Endothelial cell of umbilical vein (primary cell): ENCODE results near the gene SULF2. TPM values are rescaled to one million over a fixed set of nuclear protein-coding genes. Genes with fewer than 3 reads are reported as not detected.

Experiments used
- BruUV-seq: library from RNA; stranded (reverse); fragments of 400-500 nt; replicated peaks from 2 replicates; lab custom pipeline; 2021; lab: Mats Ljungman, UMichigan
- CTCF ChIA-PET: fragments of 300-600, 350-600 bp; sonication (Branson Sonifier 250); formaldehyde crosslinking; loops from one replicate; lab custom pipeline; 2021; ENCODE audit warnings: antibody characterized with exemption, inconsistent platforms; lab: Charles Lee
- POLR2A ChIA-PET: fragments of 300-600, 350-600 bp; sonication (Branson Sonifier 250); formaldehyde crosslinking; loops from one replicate; lab custom pipeline; 2021; ENCODE audit warnings: antibody characterized with exemption, inconsistent platforms; lab: Charles Lee
- DNase-seq: peaks from one replicate; pipeline ENCODE4 v3.0.0-alpha.2; 2011; ENCODE audit warnings: low read depth, low spot score
- FAIRE-seq: peaks from 2 replicates; lab custom pipeline; 2011; peaks lifted over from hg19 to GRCh38; lab: Jason Lieb, UNC
- H2AFZ ChIP-seq: 2 replicates; pipeline ENCODE4 v1.6.0; 2012; ENCODE audit warnings: low read depth, low read length, control low read depth, inconsistent platforms
- H3K27ac ChIP-seq: 2 replicates; pipeline ENCODE4 v1.5.1; 2011; ENCODE audit warnings: low read depth, mild to moderate bottlenecking, control low read depth, low read length, moderate library complexity; ENCODE audit not compliant: insufficient read depth
- H3K27me3 ChIP-seq, 2 experiments: 2 replicates each; pipeline versions ENCODE4 v1.6.0 to v1.6.1; 2011; ENCODE audit warnings: low read length in 2 of 2, mixed read lengths in 1 of 2; ENCODE audit not compliant: control insufficient read depth in 2 of 2, insufficient read depth in 2 of 2
- H3K36me3 ChIP-seq, 2 experiments: 2 replicates in 1 of 2; 3 replicates in 1 of 2; pipeline ENCODE4 v1.5.1; 2011; ENCODE audit warnings: low read length in 2 of 2, mild to moderate bottlenecking in 1 of 2, moderate library complexity in 1 of 2; ENCODE audit not compliant: control insufficient read depth in 2 of 2, insufficient read depth in 2 of 2; ENCODE audit errors: extremely low read depth in 1 of 2
- H3K4me1 ChIP-seq: 3 replicates; pipeline ENCODE4 v1.5.1; 2011; ENCODE audit warnings: mild to moderate bottlenecking, low read length; ENCODE audit not compliant: control insufficient read depth, insufficient read depth; ENCODE audit errors: extremely low read depth
- H3K4me2 ChIP-seq: 2 replicates; pipeline ENCODE4 v1.6.1; 2011; ENCODE audit warnings: low read length, control low read depth, mixed read lengths; ENCODE audit not compliant: insufficient read depth
- H3K4me3 ChIP-seq, 3 experiments: fragments of 200-600 bp in 1 of 3; sonication (generic), shearing (Covaris generic) in 1 of 3; replicated peaks in 1 of 3; 2 replicates each; pipeline ENCODE4 v1.5.1; 2011 to 2016; ENCODE audit warnings: control low read depth in 3 of 3, low read length in 3 of 3, mild to moderate bottlenecking in 2 of 3, inconsistent platforms in 1 of 3, low read depth in 1 of 3, moderate library complexity in 1 of 3; ENCODE audit not compliant: insufficient read depth in 1 of 3
- H3K79me2 ChIP-seq: 2 replicates; pipeline ENCODE4 v1.6.0; 2012; ENCODE audit warnings: low read length, inconsistent platforms; ENCODE audit not compliant: control insufficient read depth, insufficient read depth
- H3K9ac ChIP-seq: replicated peaks from 2 replicates; pipeline ENCODE3; 2011; ENCODE audit warnings: low read length, control low read depth; ENCODE audit not compliant: insufficient read depth; ENCODE audit errors: extremely low read depth
- H3K9me1 ChIP-seq: replicated peaks from 3 replicates; pipeline ENCODE4 v1.6.0; 2011; ENCODE audit warnings: mild to moderate bottlenecking, low read length; ENCODE audit not compliant: control insufficient read depth, insufficient read depth; ENCODE audit errors: extremely low read depth
- H3K9me3 ChIP-seq: replicated peaks from 2 replicates; pipeline ENCODE4 v1.5.1; 2012; ENCODE audit warnings: low read length, inconsistent platforms; ENCODE audit not compliant: control insufficient read depth, insufficient read depth
- H4K20me1 ChIP-seq: replicated peaks from 2 replicates; pipeline ENCODE3; 2011; ENCODE audit warnings: mild to moderate bottlenecking, low read length; ENCODE audit not compliant: control insufficient read depth, insufficient read depth; ENCODE audit errors: extremely low read depth
- EZH2 ChIP-seq: IDR thresholded peaks from 2 replicates; pipeline ENCODE4 v1.6.1; 2012; ENCODE audit warnings: borderline replicate concordance, low read depth, mild to moderate bottlenecking, moderate library complexity, low read length, inconsistent platforms; ENCODE audit not compliant: severe bottlenecking
- FOS ChIP-seq: IDR thresholded peaks from 2 replicates; pipeline ENCODE4 v1.6.1; 2011; ENCODE audit warnings: mild to moderate bottlenecking, low read length, moderate library complexity, borderline replicate concordance; ENCODE audit not compliant: insufficient read depth
- GATA2 ChIP-seq: IDR thresholded peaks from 2 replicates; pipeline ENCODE4 v1.7.0; 2011; ENCODE audit warnings: low read depth, mild to moderate bottlenecking, moderate library complexity, mixed read lengths, low read length; ENCODE audit not compliant: insufficient read length, insufficient read depth
- JUN ChIP-seq: IDR thresholded peaks from 2 replicates; pipeline ENCODE4 v1.6.1; 2011; ENCODE audit warnings: borderline replicate concordance, low read depth; ENCODE audit not compliant: insufficient read length, insufficient read depth
- MYC ChIP-seq: IDR thresholded peaks from one replicate; pipeline ENCODE4 v1.6.1; 2011; ENCODE audit warnings: mild to moderate bottlenecking, low read depth, low read length
- POLR2A ChIP-seq: IDR thresholded peaks from 2 replicates; pipeline ENCODE4 v1.6.1; 2012; ENCODE audit warnings: low read depth, mild to moderate bottlenecking, control low read depth, low read length
- POLR2AphosphoS5 ChIP-seq: IDR thresholded peaks from 2 replicates; pipeline ENCODE4 v1.6.1; 2012; ENCODE audit warnings: low read depth, mild to moderate bottlenecking, control low read depth, low read length, moderate library complexity; ENCODE audit not compliant: insufficient read depth
- dilution Hi-C: fragments of 300-500 bp; cut with MboI; formaldehyde crosslinking; loops from one replicate; pipeline ENCODE4 v1.15.0; 2019; ENCODE audit warnings: low sequenced_read_pairs; ENCODE audit not compliant: extremely low pct_ligation_motif_present
- intact Hi-C: fragments of 100-400 bp; cut with micrococcal nuclease; formaldehyde crosslinking; loops from one replicate; pipeline ENCODE4 v1.10.0; 2022
- polyA plus RNA-seq, 4 experiments: library from polyadenylated mRNA; depleted of rRNA in 3 of 4; stranded (reverse) in 3 of 4; unstranded in 1 of 4; fragments of >200 nt; gene quantifications; 2 replicates each; pipeline versions ENCODE4 v1.2.1 to v1.2.3, GENCODE V29; 2011 to 2012; ENCODE audit warnings: missing spikeins in 1 of 4
- total RNA-seq: library from RNA; stranded (reverse); gene quantifications from 2 replicates; pipeline ENCODE4 v1.2.3, GENCODE V29; 2021
- TF ChIP-seq, protein P1 (sequence below), 2 donors: IDR thresholded peaks; 1 replicate in 1 of 2; 2 replicates in 1 of 2; pipeline ENCODE4 v1.5.1; 2011; ENCODE audit warnings: low read length in 2 of 2, mild to moderate bottlenecking in 2 of 2, moderate library complexity in 2 of 2, control low read depth in 1 of 2, inconsistent platforms in 1 of 2, low read depth in 1 of 2; ENCODE audit not compliant: insufficient read depth in 1 of 2; ENCODE audit errors: extremely low read depth in 1 of 2
- TF ChIP-seq, protein P2 (sequence below): IDR thresholded peaks from 2 replicates; pipeline ENCODE4 v1.6.1; 2011; ENCODE audit not compliant: insufficient read depth, insufficient read length

The SULF2 gene
- total and polyA plus RNA-seq, 2 donors (not counting 3 experiments of a cell fraction or from before 2014, with no cell fraction given), result 58.5 to 160 TPM

GRCh38 chr20:47727909-47728361 is 57.3 kb downstream of the SULF2 start:
- no peak for FAIRE-seq

More at GRCh38 chr20:47727909-47728361, 57.3 kb downstream of the SULF2 start:
- H3K4me2 ChIP-seq, result no peak overlapping the region
- TF ChIP-seq, protein P1, sequence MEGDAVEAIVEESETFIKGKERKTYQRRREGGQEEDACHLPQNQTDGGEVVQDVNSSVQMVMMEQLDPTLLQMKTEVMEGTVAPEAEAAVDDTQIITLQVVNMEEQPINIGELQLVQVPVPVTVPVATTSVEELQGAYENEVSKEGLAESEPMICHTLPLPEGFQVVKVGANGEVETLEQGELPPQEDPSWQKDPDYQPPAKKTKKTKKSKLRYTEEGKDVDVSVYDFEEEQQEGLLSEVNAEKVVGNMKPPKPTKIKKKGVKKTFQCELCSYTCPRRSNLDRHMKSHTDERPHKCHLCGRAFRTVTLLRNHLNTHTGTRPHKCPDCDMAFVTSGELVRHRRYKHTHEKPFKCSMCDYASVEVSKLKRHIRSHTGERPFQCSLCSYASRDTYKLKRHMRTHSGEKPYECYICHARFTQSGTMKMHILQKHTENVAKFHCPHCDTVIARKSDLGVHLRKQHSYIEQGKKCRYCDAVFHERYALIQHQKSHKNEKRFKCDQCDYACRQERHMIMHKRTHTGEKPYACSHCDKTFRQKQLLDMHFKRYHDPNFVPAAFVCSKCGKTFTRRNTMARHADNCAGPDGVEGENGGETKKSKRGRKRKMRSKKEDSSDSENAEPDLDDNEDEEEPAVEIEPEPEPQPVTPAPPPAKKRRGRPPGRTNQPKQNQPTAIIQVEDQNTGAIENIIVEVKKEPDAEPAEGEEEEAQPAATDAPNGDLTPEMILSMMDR (IDR thresholded peaks at IDR 0.05; ENCODE audit: extremely low read depth in 1 of 2, insufficient read depth in 1 of 2, low read depth in 1 of 2, low read length in 2 of 2), result no peak
- TF ChIP-seq MYC (no peak), JUN (no peak), FOS (no peak), POLR2AphosphoS5 (no peak), POLR2A (no peak), GATA2 (no peak), EZH2 (no peak)
- TF ChIP-seq, protein P2, sequence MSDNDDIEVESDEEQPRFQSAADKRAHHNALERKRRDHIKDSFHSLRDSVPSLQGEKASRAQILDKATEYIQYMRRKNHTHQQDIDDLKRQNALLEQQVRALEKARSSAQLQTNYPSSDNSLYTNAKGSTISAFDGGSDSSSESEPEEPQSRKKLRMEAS, result no peak
- H3K4me3 ChIP-seq, result no peak overlapping the region
- intact Hi-C loops, result no loop called here
- no peaks in the 10 kb centered on the region for H3K4me1 ChIP-seq
- BruUV-seq, result no TSS peak
- no peaks in the 10 kb centered on the region for H3K36me3 ChIP-seq
- no peaks in the 10 kb centered on the region for H4K20me1 ChIP-seq
- dilution Hi-C loops, result no loop called here
- no peaks in the 10 kb centered on the region for H3K9me3 ChIP-seq
- no peaks in the 10 kb centered on the region for H3K9me1 ChIP-seq
- no peak overlapping the region for H3K9ac ChIP-seq
- no peaks in the 10 kb centered on the region for H3K27me3 ChIP-seq
- no peak overlapping the region for H3K27ac ChIP-seq
- CTCF ChIA-PET, result interaction anchor here (1.1 to 7.9 kb wide), 2 partner anchors 56 to 893 kb away, joined by 3 to 122 read pairs; no protein-coding TSS in a partner anchor
- POLR2A ChIA-PET, result no interaction called here
- H3K79me2 ChIP-seq, result no peaks in the 10 kb centered on the region
- no peak overlapping the region for H2AFZ ChIP-seq
- DNase-seq, result no peak
